OCI-LY3 (cell line): Measurements from ENCODE around the gene DNAJA1.

ENCODE experiments used
- CTCF ChIP-seq: fragments of 200-600, 300-600 bp; sonication (generic); IDR thresholded peaks from 2 replicates; pipeline ENCODE4 v1.5.1; 2014; ENCODE audit warnings: antibody characterized with exemption, low read length, low read depth
- EZH2phosphoT487 ChIP-seq: fragments of 200-600 bp; shearing (Covaris generic); IDR thresholded peaks from 2 replicates; pipeline ENCODE4 v1.6.1; 2018; ENCODE audit warnings: antibody characterized with exemption, mixed run types, low read depth

GRCh38 chr9:33030285-33030684, 5.2 kb downstream of the DNAJA1 start:
- TF ChIP-seq CTCF, result no peak
- no peak for TF ChIP-seq EZH2phosphoT487
